Mesodermal cell (in vitro differentiated cells): Measurements from ENCODE around the gene ATP7B.

Experiments
- H3K27ac ChIP-seq: 2 replicates; pipeline ENCODE4 v1.7.0; 2013; ENCODE audit warnings: mild to moderate bottlenecking, low read depth, low read length, moderate library complexity; ENCODE audit not compliant: severe bottlenecking
- H3K36me3 ChIP-seq: 2 replicates; pipeline ENCODE4 v1.7.1; 2013; ENCODE audit warnings: mild to moderate bottlenecking, low read length, moderate library complexity; ENCODE audit not compliant: control insufficient read depth, insufficient read depth
- H3K4me1 ChIP-seq: one replicate; pipeline ENCODE4 v1.7.1; 2013; ENCODE audit warnings: mild to moderate bottlenecking, low read length; ENCODE audit not compliant: insufficient read depth, control insufficient read depth, poor library complexity, severe bottlenecking
- H3K4me3 ChIP-seq: 2 replicates; pipeline ENCODE4 v1.7.0; 2013; ENCODE audit warnings: low read length, control low read depth, mild to moderate bottlenecking; ENCODE audit not compliant: insufficient read depth, poor library complexity, severe bottlenecking; ENCODE audit errors: extremely low read depth
- H3K9me3 ChIP-seq: 2 replicates; pipeline ENCODE4 v1.7.1; 2013; ENCODE audit warnings: mild to moderate bottlenecking, low read length, moderate library complexity; ENCODE audit not compliant: control insufficient read depth
- WGBS, 2 experiments: methylation state at CpG; one replicate each; pipeline ENCODE4 v1.1.5; 2013; ENCODE audit warnings: missing lambda C conversion rate in 2 of 2; ENCODE audit not compliant: insufficient coverage in 2 of 2; 5-methylcytosine and 5-hydroxymethylcytosine counted together

ATP7B gene

GRCh38 chr13:52006523-52007245 lies 4.6 kb downstream of the ATP7B start:
- H3K4me1 ChIP-seq = no peaks in the 10 kb centered on the region
- H3K36me3 ChIP-seq = no peaks in the 10 kb centered on the region
- H3K27ac ChIP-seq = no peak overlapping the region
- no peak overlapping the region for H3K4me3 ChIP-seq
- 86 to 92% methylated on average over 5 of the region's 8 CpGs for WGBS, 2 experiments
- no peaks in the 10 kb centered on the region for H3K9me3 ChIP-seq

- 90 to 98% methylated on average over 7 to 10 of the region's 13 CpGs for WGBS, 2 experiments
- H3K36me3 ChIP-seq = no peaks in the 10 kb centered on the region
- no peaks in the 10 kb centered on the region for H3K9me3 ChIP-seq
- no peak overlapping the region for H3K4me3 ChIP-seq
- H3K4me1 ChIP-seq = no peaks in the 10 kb centered on the region
- no peak overlapping the region for H3K27ac ChIP-seq
Measured at GRCh38 chr13:52005841-52006522, 5.3 kb downstream of the ATP7B start.

DNA sequence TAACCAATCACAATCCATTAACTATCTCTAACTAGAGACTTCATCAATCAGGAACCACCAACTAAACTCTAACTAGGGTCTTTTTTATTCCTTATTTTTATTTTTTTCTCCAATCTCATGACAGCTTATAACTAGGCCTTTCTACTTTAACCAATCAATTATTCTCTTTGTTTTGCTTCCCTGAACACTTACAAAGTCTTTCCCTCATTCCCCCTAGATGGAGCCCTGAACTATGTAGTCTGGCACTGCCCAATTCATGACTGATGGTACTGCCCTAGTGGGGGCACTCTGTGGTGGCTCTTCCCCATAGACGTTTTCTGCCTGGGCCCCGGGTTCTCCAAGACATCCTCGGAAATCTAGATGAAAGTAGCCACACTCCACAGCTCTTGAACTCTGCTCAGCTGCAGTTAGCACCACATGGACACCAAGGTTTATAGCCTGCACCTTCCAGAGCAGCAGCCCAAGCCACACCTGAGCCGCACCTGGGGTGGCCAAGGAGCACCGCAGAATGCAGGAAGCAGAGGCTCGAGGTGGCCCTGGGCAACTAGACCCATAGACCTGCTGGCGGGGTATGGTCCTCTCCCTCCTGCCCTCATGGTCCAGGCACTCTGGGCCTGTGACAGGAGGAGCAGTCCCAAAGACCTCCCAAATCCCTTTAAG lies 6.6 kb downstream of the ATP7B start:
- no peak overlapping the region for H3K4me3 ChIP-seq
- no peaks in the 10 kb centered on the region for H3K4me1 ChIP-seq
- H3K9me3 ChIP-seq = no peaks in the 10 kb centered on the region
- no peak overlapping the region for H3K27ac ChIP-seq
- H3K36me3 ChIP-seq = no peaks in the 10 kb centered on the region
- 91 to 92% methylated on average over 7 of the region's 7 CpGs for WGBS, 2 experiments

GRCh38 chr13:52003541-52003940 lies 7.7 kb downstream of the ATP7B start:
- H3K36me3 ChIP-seq = no peaks in the 10 kb centered on the region
- no peaks in the 10 kb centered on the region for H3K9me3 ChIP-seq
- 90 to 100% methylated on average over 2 to 4 of the region's 4 CpGs for WGBS, 2 experiments
- peaks cover 10% of the 10 kb centered on the region for H3K4me1 ChIP-seq
- no peak overlapping the region for H3K27ac ChIP-seq
- no peak overlapping the region for H3K4me3 ChIP-seq

DNA sequence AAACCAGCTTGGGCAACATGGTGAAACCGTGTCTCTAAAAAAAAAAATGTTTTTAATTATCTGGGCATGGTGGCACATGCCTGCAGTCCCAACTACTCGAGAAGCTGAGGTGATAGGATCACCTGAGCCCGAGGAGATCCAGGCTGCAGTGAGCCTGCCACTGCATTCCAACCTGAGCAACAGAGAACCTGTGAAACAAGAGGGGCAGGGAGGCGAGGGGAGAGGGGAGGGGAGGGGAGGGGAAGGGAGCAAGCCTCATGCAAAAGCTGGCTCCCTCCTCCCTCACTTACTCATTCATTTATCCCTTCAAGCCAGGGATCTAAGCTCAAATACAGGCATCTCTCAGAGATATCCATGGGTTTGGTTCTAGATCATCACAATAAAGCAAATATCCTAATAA lies 8.9 kb downstream of the ATP7B start:
- Histone ChIP-seq H3K27ac (no peak overlapping the region), H3K36me3 (no peaks in the 10 kb centered on the region), H3K4me3 (no peak overlapping the region), H3K9me3 (no peaks in the 10 kb centered on the region), H3K4me1 (peaks cover 15% of the 10 kb centered on the region)
- 77 to 88% methylated on average over 1 to 2 of the region's 4 CpGs for WGBS, 2 experiments

GRCh38 chr13:52001120-52001731 lies 10.0 kb downstream of the ATP7B start:
- H3K4me3 ChIP-seq = no peak overlapping the region
- WGBS, 2 experiments = 74 to 80% methylated on average over 2 to 3 of the region's 3 CpGs
- no peaks in the 10 kb centered on the region for H3K9me3 ChIP-seq
- H3K36me3 ChIP-seq = no peaks in the 10 kb centered on the region
- peaks cover 15% of the 10 kb centered on the region for H3K4me1 ChIP-seq
- H3K27ac ChIP-seq = no peak overlapping the region

DNA sequence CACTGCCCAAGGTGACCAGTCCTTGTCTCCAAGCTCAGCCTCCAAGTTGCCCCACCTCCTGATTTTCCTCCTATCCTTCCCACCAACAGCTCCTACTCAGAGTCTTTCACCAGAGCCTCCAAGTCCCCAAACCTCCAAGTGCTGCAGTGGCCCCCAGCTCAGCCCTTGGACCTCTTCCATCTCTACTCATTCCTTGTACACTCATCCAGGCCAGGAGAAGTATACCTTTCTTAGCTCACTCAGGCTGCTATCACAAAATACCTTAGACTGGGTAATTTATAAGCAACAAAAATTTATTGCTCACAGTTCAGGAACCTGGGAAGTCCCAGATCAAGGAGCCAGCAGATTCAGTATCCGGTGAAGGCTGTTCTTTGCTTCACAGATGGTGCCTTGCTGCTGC lies 11.3 kb downstream of the ATP7B start:
- peaks cover 15% of the 10 kb centered on the region for H3K4me1 ChIP-seq
- H3K27ac ChIP-seq = no peak overlapping the region
- no peaks in the 10 kb centered on the region for H3K36me3 ChIP-seq
- WGBS, 2 experiments = 100% methylated on average over 1 of the region's 1 CpG
- no peak overlapping the region for H3K4me3 ChIP-seq
- H3K9me3 ChIP-seq = no peaks in the 10 kb centered on the region

GRCh38 chr13:51999510-51999911 lies 11.7 kb downstream of the ATP7B start:
- peaks cover 15% of the 10 kb centered on the region for H3K4me1 ChIP-seq
- H3K36me3 ChIP-seq = no peaks in the 10 kb centered on the region
- H3K27ac ChIP-seq = no peak overlapping the region
- no peak overlapping the region for H3K4me3 ChIP-seq
- no peaks in the 10 kb centered on the region for H3K9me3 ChIP-seq
- WGBS, 2 experiments = 86% methylated on average over 9 to 13 of the region's 13 CpGs

- no peak overlapping the region for H3K27ac ChIP-seq
- H3K4me1 ChIP-seq = peaks cover 15% of the 10 kb centered on the region
- H3K4me3 ChIP-seq = no peak overlapping the region
- H3K36me3 ChIP-seq = no peaks in the 10 kb centered on the region
- no peaks in the 10 kb centered on the region for H3K9me3 ChIP-seq
- WGBS, 2 experiments = 55 to 56% methylated on average over 3 to 4 of the region's 6 CpGs
Measured at GRCh38 chr13:51998723-51999509, 12.3 kb downstream of the ATP7B start.

- H3K36me3 ChIP-seq = no peaks in the 10 kb centered on the region
- no peak overlapping the region for H3K4me3 ChIP-seq
- no peak overlapping the region for H3K27ac ChIP-seq
- WGBS, 2 experiments = 60 to 61% methylated on average over 3 to 7 of the region's 8 CpGs
- no peaks in the 10 kb centered on the region for H3K9me3 ChIP-seq
- H3K4me1 ChIP-seq = peaks cover 15% of the 10 kb centered on the region
Measured at GRCh38 chr13:51997641-51998330, 13.5 kb downstream of the ATP7B start.
